Forelimb muscle (tissue), 1 donor: ENCODE data around the gene SNX14. TPM values are rescaled to one million over a fixed set of nuclear protein-coding genes. Genes with fewer than 3 reads are reported as not detected.

Experiments
- DNase-seq: peaks from one replicate; pipeline ENCODE4 v3.0.0-alpha.2; 2013; ENCODE audit warnings: low read depth
- polyA plus RNA-seq: library from polyadenylated mRNA; unstranded; fragments of 120-200 nt; gene quantifications from one replicate; pipeline ENCODE4 v1.2.1, GENCODE V29; 2013; ENCODE audit not compliant: insufficient read length

The SNX14 gene
- polyA plus RNA-seq, 1 donor = 42.9 TPM

DNA sequence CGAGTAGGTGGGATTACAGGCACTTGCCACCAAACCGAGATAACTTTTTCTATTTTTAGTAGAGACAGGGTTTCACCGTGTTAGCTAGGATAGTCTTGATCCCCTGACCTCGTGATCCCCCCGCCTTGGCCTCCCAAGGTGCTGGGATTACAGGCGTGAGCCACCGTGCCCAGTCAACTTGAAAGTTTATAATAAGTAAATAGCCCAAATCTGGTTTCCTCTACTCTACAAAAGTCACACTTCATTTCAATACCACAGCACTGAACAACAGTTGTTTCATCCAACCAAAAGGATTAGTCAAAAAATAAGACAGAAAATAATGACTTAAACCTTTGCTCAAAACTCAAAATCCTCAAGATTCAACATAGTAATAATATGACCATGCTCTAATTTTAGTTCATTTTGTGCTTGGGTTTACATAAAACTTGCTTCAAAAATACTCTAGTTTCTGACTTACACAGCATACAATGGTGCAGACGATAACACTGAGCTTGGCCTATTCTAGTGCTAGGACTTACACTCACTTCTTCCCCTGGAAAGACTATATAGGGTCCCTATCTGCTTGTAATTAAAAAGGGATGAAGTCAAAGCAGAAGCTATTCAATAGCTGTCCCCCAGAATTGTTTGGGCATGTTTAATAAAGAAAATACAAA is 87.1 kb downstream of the SNX14 start:
- no peak for DNase-seq

DNA sequence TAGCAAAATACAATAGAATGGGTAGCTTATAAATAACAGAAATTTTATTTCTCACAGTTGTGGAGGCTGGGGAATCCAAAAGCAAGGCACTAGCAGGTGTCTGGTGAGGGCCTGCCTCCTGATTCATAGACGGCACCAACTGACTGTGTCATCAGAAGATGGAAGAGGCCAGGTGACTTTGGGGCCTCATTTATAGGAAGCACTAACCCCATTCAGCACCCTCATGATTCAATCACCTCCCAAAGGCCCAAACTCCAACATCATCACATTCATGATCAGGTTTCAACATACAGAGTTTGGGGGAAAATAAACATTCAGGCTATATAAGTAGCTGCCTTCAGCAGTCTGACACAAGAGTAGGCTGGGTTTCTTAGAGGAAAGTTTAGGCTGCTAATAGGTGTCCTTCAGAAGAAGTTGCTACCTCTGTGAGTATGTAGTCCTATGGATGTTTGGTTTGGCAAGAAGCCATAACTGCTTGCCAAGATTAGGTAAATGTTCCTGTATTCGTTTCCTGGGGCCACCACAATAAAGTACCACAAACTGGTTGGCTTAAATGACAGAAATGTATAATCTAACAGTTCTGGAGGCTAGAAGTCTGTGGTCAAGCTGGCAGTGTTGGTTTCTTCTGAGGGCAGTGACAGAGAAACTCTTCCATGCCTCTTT is 94.9 kb downstream of the SNX14 start:
- no peak for DNase-seq

- DNase-seq = no peak
These were observed 96.8 kb downstream of the SNX14 start for GRCh38 chr6:85496856-85497255.

GRCh38 chr6:85496009-85496579 is 97.6 kb downstream of the SNX14 start:
- DNase-seq = no peak

- DNase-seq = no peak
These were observed 98.8 kb downstream of the SNX14 start for GRCh38 chr6:85494547-85495536.

GRCh38 chr6:85493389-85493788 is 100.3 kb downstream of the SNX14 start:
- DNase-seq = no peak

- no peak for DNase-seq
These were observed 103.0 kb downstream of the SNX14 start for GRCh38 chr6:85490516-85491248.

- no peak for DNase-seq
These were observed 108.7 kb downstream of the SNX14 start for GRCh38 chr6:85484948-85485347.

DNA sequence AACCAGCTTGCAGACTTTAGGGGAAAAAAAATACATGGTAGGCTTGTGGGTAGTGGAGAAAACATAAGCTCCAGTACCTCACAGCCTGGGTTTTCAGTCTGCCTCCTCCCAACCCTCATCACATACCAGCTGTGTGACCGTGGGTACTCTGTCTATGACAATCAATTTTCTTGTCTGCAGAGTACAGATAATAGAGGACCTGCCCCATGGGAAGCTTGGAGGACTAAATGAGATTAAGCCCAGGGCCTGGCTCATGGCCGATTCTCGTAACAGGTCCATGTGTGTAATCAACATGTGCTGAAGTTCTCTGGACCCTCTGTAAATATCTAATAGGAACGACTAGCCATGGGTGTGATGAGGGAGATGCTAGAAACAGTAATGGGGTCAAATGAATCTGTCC is 109.8 kb downstream of the SNX14 start:
- DNase-seq = no peak

- no peak for DNase-seq
These were observed 110.6 kb downstream of the SNX14 start for GRCh38 chr6:85482905-85483700.

- DNase-seq = no peak
These were observed 111.3 kb downstream of the SNX14 start for GRCh38 chr6:85482206-85482904.

- no peak for DNase-seq
These were observed 114.5 kb downstream of the SNX14 start for GRCh38 chr6:85479208-85479607.

GRCh38 chr6:85476532-85476931 is 117.1 kb downstream of the SNX14 start:
- DNase-seq = no peak

DNA sequence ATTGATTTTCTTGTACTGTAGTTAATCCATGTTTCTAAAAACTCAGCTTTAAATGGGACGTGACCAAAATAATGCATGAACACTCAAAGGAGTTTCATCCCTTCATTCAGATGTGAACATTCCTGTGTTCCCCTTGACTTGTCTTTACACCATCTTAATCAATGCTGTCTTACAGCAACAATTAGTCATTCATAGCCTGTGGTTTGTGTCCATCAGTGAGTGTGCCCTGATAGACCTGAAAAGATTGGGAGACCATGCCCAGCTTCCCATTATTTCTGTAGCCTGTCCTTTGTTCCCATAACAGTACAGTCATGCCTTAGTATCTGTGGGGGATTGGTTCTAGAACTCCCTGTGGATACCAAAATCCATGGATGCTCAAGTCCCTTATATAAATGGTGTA is 119.9 kb downstream of the SNX14 start:
- no peak for DNase-seq

DNA sequence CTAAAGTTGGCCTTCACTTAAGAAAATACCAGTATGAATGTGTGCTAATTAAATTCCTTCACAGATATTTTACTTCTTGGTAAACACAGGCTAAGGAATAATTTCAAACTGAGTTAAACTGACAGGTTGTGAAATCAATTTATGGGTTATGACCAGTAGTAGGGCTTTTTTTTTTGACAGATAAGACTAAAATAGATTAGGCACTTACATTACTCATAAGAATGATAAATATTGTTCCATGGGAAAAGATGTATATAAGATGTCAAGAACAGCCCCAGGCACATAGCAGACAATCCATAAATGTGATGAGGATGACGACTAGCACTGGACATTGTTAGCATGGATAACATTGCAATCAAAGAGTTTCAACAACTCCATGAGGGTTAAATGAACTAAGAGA is 120.9 kb downstream of the SNX14 start:
- no peak for DNase-seq

DNA sequence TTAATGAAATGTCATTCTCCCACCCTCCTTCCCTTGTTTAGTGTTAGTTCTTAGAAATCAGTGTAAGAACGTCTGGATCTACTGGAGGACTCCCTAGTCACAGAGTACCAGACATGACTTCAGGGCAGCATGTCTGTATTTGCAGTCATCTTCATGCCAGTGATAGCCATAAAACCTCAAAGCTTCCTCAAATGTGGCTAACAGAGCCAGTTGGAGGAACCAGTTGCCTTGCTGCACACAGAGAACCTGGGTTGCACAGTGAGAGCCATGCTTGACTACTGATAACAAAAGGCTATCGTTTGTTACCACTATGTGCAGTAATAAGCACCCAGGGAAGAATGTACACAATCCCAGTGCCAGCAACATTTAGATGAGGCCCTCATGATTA is 123.6 kb downstream of the SNX14 start:
- DNase-seq = no peak

DNA sequence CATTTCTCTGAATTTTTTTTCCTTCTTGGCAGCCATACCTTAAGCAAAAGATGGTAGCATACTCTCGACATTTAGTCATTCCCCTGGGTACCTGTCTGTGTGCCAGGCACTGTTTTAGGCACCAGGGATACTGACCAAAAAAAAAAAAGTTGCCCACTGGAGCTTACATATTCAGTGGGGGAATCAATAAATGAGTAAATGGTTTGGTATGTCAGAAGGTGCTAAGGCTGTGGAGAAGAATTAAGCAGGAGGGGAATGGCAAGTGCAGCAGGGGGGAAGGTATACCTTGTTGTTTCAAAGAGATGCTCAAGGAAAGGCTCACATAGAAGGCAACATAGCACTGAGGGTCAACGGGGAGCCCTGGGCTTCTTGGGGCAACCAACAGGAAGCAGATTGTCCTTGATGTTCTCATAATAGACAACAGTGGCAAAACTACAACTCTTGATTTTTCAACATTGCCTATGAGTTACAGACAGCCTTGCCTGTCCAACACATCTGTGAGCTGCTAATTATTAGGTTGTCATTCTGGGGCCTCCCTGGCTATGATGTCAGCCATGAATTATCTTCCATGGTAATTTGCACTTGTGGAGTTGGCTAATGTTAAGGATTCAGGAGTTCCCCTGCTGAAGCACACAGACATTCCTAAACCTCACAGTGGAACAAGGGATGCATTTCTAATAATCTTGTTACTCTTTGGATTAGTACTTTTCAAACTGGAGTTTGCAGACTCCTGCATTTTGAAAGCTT is 124.2 kb downstream of the SNX14 start:
- no peak for DNase-seq

DNA sequence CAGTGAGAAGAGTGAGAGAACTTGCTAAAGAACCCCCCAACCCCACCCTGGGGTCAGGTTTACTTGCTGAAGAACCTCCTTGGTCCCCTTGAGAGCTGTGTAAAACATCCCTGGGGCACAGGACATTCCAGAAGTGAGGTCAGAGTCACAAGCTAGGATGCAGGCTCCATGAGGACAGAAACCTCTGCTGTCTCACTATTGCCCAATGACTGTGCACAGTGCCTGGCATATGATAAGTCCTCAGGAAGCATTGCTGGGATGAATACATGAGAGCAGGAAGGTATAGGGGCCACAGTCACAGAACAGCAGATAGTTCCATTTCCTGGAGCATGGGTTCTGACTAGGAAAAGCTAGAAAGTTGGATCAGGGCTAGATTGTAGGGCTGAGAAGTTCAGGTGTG is 125.3 kb downstream of the SNX14 start:
- no peak for DNase-seq

DNA sequence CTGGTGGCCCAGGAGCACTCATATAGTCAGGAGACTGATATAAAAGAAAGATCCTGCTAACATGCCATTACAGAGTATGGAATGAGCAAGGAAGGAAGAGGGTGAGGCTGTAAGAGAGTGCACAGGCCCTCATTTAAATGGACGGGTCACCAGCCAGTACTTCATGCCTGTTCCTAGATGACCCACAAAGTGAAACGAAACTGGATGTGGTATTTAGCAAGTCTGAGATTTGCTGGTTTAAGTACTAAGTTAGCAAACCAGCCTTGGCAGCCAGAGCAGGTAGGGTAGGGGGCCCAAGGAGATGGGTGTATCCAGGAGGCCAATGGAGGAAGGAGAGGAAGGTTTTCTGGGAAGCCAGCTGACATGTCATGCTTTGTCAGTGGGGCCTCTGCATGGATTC is 127.9 kb downstream of the SNX14 start:
- DNase-seq = no peak
